ENCODE results near the gene PARP8. TPM values are rescaled to one million over a fixed set of nuclear protein-coding genes. Genes with fewer than 3 reads are reported as not detected.
A peak's percentile ranks its signal among the peaks of the same experiment; 100 is the strongest.

The PARP8 gene
- total and polyA plus RNA-seq, 2 of the 4 experiments (the other 2 are of a cell fraction): 6.9 to 8.2 TPM

DNA sequence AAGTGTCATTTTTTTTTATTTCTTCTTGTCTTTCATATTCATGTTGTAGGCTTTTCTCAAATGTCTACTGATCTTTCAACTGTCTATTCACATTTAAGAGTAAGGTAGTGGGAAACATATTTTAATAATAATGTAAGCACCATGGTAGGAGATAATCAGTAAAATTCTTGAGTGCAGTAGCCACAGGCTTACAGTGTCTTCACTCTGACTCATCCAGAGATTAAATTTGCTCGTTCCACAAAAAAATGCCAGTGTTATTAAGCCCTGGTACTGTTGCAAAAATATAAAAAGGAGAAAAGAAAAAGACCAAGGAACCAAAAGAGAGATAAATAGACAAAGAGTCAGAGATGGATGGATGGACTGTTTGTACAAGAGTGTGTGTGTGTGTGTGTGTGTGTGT lies 43.0 kb downstream of the PARP8 start:
- ChIA-PET POLR2A (ENCODE audit: unreplicated experiment) (no interaction called here), CTCF (no interaction called here)
- Histone ChIP-seq H3K56ac (ENCODE audit: extremely low read depth, insufficient read depth, low read length) (no peak overlapping the region), H3K18ac (ENCODE audit: low read depth, low read length) (no peak overlapping the region), H3K4me2 (ENCODE audit: low read depth, low read length) (no peak overlapping the region), H4K8ac (ENCODE audit: low read depth in 2 of 2, low read length in 2 of 2) (no peak overlapping the region), H4K91ac (ENCODE audit: insufficient read depth, low read depth, low read length) (no peak overlapping the region), H3K9me3 (ENCODE audit: control insufficient read depth, insufficient read depth, low read length) (no peaks in the 10 kb centered on the region), H4K20me1 (ENCODE audit: insufficient read depth, low read length) (no peaks in the 10 kb centered on the region), H3K27ac (ENCODE audit: insufficient read depth, low read length) (no peak overlapping the region), H2AK5ac (ENCODE audit: low read depth, low read length) (no peak overlapping the region), H3K36me3 (ENCODE audit: control insufficient read depth, insufficient read depth, low read length) (no peaks in the 10 kb centered on the region), H2BK15ac (ENCODE audit: low read depth, low read length) (no peak overlapping the region), H2BK120ac (ENCODE audit: low read depth, low read length) (no peak overlapping the region), H4K5ac (ENCODE audit: low read depth, low read length) (no peak overlapping the region), H3K9ac (ENCODE audit: low read depth, low read length) (no peak overlapping the region), H2AK9ac (replicated peaks; ENCODE audit: low read depth, low read length, poor library complexity) (no peak overlapping the region), H3K79me1 (ENCODE audit: low read depth in 1 of 2, low read length in 2 of 2) (peaks cover 0 to 7% of the 10 kb centered on the region in 2 experiments; a peak in 2 of 4 replicates), H2AFZ (replicated peaks; ENCODE audit: low read length, poor library complexity) (no peak overlapping the region), H3K4me1 (ENCODE audit: control insufficient read depth, insufficient read depth, low read length) (no peaks in the 10 kb centered on the region), H3K14ac (replicated peaks; ENCODE audit: low read depth, low read length) (no peak overlapping the region), H3K9me1 (ENCODE audit: insufficient read depth, low read length) (no peaks in the 10 kb centered on the region), H3K27me3 (ENCODE audit: control insufficient read depth, insufficient read depth, low read length) (no peaks in the 10 kb centered on the region), H3K23ac (ENCODE audit: low read depth, low read length) (no peak overlapping the region), H2BK20ac (ENCODE audit: low read depth, low read length) (no peak overlapping the region), H3K4me3 (ENCODE audit: insufficient read depth, low read depth, low read length) (no peak overlapping the region), H3K4ac (ENCODE audit: low read depth, low read length) (no peak overlapping the region), H2BK5ac (ENCODE audit: low read depth, low read length, poor library complexity, severe bottlenecking) (no peak overlapping the region)
- dilution Hi-C loops (cut with HindIII; ENCODE audit: low sequenced_read_pairs, unreplicated experiment): no loop called here
- intact Hi-C loops (cut with micrococcal nuclease): no loop called here
- TF ChIP-seq ELK1 (IDR thresholded peaks at IDR 0.05; ENCODE audit: borderline replicate concordance, low read depth, low read length) (no peak), MAZ (IDR thresholded peaks at IDR 0.05; ENCODE audit: borderline replicate concordance, low read depth, low read length) (no peak), RFX5 (IDR thresholded peaks at IDR 0.05; ENCODE audit: low read depth, low read length) (no peak), RAD21 (IDR thresholded peaks at IDR 0.05; ENCODE audit: low read length) (no peak), NFE2L2 (IDR thresholded peaks at IDR 0.05; ENCODE audit: low read depth, low read length) (no peak), BHLHE40 (IDR thresholded peaks at IDR 0.05; ENCODE audit: low read depth, low read length) (no peak), MAFK (IDR thresholded peaks at IDR 0.05; ENCODE audit: low read depth, low read length) (no peak), FOS (IDR thresholded peaks at IDR 0.05; ENCODE audit: low read depth, low read length) (no peak), CEBPB (IDR thresholded peaks at IDR 0.05; ENCODE audit: low read depth, low read length) (no peak), RCOR1 (IDR thresholded peaks at IDR 0.05; ENCODE audit: insufficient replicate concordance, low read length) (no peak), CHD1 (IDR thresholded peaks at IDR 0.05; ENCODE audit: low read depth, low read length) (no peak), SMC3 (IDR thresholded peaks at IDR 0.05; ENCODE audit: low read depth, low read length) (no peak), CTCF (conservative IDR thresholded peaks at IDR 0.05; ENCODE audit: low read depth, low read length) (no peak), USF2 (IDR thresholded peaks at IDR 0.05; ENCODE audit: low read depth, low read length) (no peak), POLR2A (IDR thresholded peaks at IDR 0.05; ENCODE audit: low read depth, low read length) (no peak), MXI1 (IDR thresholded peaks at IDR 0.05; ENCODE audit: borderline replicate concordance, low read depth, low read length) (no peak)
- no CpG with 5 or more reads among the region's 1 CpG for WGBS, 2 experiments (ENCODE audit: extremely low coverage in 2 of 2, insufficient read length in 1 of 2)
- peak; percentile 64 for DNase-seq
- ATAC-seq (ENCODE audit: low read depth): peak; percentile 94
- BruUV-seq (replicated peaks): no TSS peak
- in situ Hi-C loops (cut with MboI; ENCODE audit: low sequenced_read_pairs): no loop called here

Data from IMR-90 (cell line).